ENCODE data around the gene ALOX5AP. TPM values are rescaled to one million over a fixed set of nuclear protein-coding genes. Genes with fewer than 3 reads are reported as not detected.

Gene ALOX5AP
- 10 to 100 TPM in 1 of 4 donors, 1 to 10 TPM in 3; 4.4 to 13.2 (median 5.3) TPM for polyA plus RNA-seq (ENCODE audit: insufficient read length in 4 of 4)

- no peak for DNase-seq (ENCODE audit: low read depth in 4 of 4, low spot score in 3 of 4)
These were observed at the start of gene ALOX5AP for GRCh38 chr13:30735025-30735871. Gene ALOX5AP (plus strand): TSS chr13:30735543. CDS start chr13:30735606, 63 bp downstream.

GRCh38 chr13:30685987-30686386, 49.4 kb upstream of the ALOX5AP start:
- no peak for DNase-seq (ENCODE audit: low read depth in 4 of 4, low spot score in 3 of 4)

GRCh38 chr13:30687601-30688000, 47.7 kb upstream of the ALOX5AP start:
- no peak for DNase-seq (ENCODE audit: low read depth in 4 of 4, low spot score in 3 of 4)

DNA sequence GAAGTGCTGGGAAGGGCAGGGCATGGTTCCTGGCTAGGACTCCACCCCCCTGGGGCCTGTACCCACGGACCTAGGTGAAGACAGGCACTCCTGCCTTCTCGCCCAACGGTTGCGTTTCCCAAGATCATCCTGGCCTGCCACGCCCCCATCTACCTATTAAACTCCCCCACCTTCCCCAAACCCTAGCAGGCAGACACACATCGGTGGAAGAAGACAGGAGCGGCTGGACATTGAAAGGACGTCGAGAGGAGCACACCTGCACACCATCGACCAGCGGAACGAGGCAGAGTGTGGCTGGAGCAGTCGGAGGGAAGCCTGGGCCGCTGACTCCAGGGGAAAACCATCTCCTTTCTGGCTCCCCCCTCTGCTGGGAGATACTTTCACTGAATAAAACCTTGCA, 45.6 kb upstream of the ALOX5AP start:
- no peak for DNase-seq (ENCODE audit: low read depth in 4 of 4, low spot score in 3 of 4)

GRCh38 chr13:30690282-30691188, 44.8 kb upstream of the ALOX5AP start:
- peak in 1 of 4 donors; percentile 46 for DNase-seq (ENCODE audit: low read depth in 4 of 4, low spot score in 3 of 4)

- DNase-seq (ENCODE audit: low read depth in 4 of 4, low spot score in 3 of 4): no peak
These were observed 43.2 kb upstream of the ALOX5AP start for GRCh38 chr13:30692113-30692512.

GRCh38 chr13:30696278-30697176, 38.8 kb upstream of the ALOX5AP start:
- no peak for DNase-seq (ENCODE audit: low read depth in 4 of 4, low spot score in 3 of 4)

DNA sequence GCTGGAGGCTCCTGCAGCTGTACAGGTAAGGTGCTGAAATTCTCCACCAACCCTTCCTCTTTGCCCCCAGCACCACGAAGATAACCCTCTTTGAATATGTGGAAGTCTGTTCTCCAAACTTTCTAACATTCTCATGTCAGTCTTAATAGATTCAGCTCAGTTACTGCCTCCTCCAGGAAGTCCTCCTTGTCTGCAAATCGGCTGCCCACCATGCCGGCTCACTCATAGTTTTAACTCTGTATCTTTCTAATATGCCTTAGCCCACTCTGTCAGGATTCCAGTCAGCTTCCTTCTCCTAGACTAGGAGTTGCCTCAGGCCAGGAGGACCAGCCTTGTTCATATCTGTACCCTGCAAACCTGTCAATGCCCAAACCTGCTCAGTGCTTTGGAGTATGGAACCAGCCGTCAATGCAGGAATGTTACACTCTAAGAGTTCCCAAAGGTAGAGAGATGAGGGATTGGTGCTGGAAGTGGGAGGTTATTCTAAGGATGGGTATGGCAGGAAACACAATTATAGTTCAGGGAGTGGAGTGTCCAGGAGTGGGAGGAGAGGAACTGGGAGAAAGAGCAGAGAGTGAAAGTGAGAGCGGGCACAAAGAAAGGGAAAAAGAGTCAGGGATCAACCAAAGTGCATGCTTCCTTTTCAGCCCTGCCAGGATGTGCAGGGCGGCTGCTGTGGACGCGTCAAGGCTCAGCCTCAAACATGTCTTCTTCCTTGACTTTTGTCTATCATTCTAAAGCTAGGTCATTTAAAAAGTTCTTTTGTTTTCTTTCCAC, 38.0 kb upstream of the ALOX5AP start:
- no peak for DNase-seq (ENCODE audit: low read depth in 4 of 4, low spot score in 3 of 4)

DNA sequence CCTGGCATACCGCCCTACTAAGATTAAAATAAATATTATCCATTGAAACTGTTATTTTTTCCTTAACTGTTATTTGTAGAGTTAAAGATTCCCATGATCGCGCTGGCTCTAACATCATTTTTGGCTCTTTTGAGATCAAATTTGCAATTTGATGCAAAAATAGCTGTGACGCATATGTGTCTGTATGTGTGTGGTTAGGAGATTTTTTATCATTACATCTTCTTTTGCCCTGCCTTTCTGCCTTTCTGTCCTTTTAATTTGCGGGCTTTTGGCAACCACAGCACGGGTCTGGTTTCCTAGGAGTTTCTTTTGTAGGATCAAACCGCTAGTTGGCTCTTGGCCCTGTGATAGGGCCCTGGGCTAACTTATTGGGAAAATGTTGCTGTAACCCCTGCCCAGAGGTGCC, 37.3 kb upstream of the ALOX5AP start:
- no peak for DNase-seq (ENCODE audit: low read depth in 4 of 4, low spot score in 3 of 4)

DNA sequence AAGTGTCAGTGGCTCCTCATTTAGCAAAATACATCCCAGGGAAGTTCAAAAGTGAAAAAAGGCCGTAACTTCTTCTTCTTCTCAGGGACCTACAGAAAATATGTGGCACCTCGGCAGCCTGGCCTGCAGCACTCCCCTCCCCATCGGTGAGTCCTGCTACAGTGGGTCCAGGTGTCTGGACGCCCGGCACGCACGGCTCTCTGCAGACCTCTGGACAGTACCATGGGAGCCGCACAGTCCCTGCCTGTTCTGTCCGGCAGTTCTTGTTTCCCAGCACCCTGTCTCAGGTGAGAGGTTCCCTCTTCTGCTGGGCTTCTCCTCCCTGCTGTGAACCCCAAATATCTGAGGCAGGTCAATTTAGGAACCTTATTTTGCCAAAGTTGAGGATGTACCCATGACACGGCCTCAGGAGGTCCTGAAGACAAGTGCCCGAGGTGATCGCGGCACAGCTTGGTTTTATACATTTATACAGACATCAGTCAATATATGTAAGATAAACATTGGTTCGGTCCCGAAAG, 36.8 kb upstream of the ALOX5AP start:
- no peak for DNase-seq (ENCODE audit: low read depth in 4 of 4, low spot score in 3 of 4)

DNA sequence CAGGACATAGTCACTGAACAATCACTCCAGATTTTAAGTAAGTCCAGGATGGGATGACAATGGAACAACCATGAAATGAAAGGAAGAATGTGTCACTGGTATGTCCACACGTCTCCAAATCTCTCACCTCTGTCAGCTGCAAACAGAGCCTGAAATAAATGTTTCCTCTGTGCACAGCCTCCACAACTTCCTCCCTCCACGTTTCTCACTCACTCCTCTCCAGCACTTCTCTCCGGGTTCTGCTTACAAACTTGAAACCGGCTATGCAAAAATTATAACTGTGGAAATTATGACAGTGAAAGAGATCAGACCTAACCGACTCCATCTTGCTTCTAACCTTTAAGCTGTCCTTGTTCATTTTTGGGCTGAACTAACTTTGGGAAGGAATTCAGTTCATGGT, 35.0 kb upstream of the ALOX5AP start:
- DNase-seq (ENCODE audit: low read depth in 4 of 4, low spot score in 3 of 4): no peak

DNA sequence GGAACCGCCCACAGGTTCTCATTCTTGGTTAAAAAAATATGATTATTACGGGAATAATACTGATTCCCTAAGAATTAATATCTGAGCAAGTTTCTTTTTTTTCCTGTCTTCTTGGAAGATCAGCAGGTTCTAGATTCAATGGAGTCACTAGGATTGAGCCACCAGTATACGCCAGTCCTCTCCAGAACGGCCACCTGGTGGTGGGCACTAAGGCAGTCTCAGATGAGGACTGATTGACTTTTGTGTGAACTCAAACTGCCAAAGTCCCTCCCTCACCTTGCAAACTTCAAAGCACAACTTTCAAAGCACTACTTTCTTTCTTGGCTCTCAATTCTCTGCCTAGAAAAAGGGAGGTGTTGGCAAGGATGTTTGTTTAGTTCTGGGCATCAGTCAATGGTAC, 33.3 kb upstream of the ALOX5AP start:
- no peak for DNase-seq (ENCODE audit: low read depth in 4 of 4, low spot score in 3 of 4)

- no peak for DNase-seq (ENCODE audit: low read depth in 4 of 4, low spot score in 3 of 4)
These were observed 30.7 kb upstream of the ALOX5AP start for GRCh38 chr13:30704596-30704995.

GRCh38 chr13:30705680-30706079, 29.7 kb upstream of the ALOX5AP start:
- DNase-seq (ENCODE audit: low read depth in 4 of 4, low spot score in 3 of 4): no peak

DNA sequence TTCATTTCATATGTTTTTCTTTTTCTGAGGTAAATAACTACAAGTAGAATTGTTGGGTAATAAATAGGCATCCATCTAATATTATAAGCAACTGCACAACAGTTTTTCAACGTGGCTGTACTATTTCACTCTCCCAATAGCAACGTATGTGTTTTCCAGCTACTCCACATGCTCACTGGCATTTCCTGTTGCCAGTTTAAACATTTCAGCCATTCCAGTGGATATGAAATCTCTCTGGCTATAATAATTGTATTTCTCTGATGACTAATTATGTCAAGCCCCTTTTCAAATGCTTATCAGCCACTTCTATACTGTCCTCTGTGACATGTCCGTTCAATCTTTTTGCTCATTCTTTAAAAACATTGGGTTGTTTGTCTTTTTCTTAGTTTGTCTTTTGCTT, 26.8 kb upstream of the ALOX5AP start:
- DNase-seq (ENCODE audit: low read depth in 4 of 4, low spot score in 3 of 4): no peak

DNA sequence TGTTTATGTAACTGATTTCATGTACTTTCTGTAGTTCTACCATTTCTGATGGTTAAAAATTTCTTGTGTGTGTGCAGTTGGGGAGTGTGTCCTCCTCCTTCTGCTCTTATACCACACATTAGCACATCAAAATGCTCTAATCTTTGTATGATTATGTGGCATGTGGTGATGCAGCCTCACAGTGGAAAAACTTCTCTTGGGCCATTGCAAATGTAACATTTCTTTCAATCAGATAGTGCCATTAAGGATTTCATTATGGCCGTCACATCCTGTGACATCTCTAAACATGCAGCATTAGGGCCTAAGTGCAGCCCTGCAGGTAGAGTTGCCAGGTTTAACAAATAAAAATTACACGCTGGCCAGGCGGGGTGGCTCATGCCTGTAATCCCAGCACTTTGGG, 24.9 kb upstream of the ALOX5AP start:
- DNase-seq (ENCODE audit: low read depth in 4 of 4, low spot score in 3 of 4): no peak

DNA sequence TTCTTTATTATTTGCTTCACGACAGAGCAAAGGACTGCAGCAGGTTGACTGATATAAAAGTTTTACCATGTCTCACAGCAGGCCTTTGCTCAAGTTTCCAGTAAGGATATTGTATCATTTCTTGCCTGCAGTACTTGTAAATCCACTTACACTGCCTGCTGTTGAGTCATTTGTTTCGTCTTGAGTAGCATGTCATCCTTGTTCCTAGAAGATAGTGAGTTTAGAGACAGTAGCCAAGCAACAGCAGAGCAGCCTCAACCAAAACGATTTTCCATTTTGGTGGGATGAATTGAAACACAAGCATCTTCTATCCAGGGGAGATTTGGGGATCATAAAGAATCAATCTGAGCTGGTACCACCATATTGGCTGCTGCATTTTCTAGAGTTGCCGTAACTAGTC, 24.0 kb upstream of the ALOX5AP start:
- DNase-seq (ENCODE audit: low read depth in 4 of 4, low spot score in 3 of 4): no peak

- no peak for DNase-seq (ENCODE audit: low read depth in 4 of 4, low spot score in 3 of 4)
These were observed 23.5 kb upstream of the ALOX5AP start for GRCh38 chr13:30711837-30712236.
